ENCODE data around the gene C1GALT1C1L.
"Not testable (repeated sequence)": the region's sequence is repeated elsewhere in the genome, so short reads cannot be mapped to it uniquely, and the experiment has no call there.

Gene C1GALT1C1L

GRCh38 chr2:43692428-43692994, 16.3 kb upstream of the C1GALT1C1L start:
- Mint-ChIP-seq H3K36me3 (peaks cover 3% of the 10 kb centered on the region), H3K27ac (no peak overlapping the region), H3K4me3 (no peak overlapping the region), H3K4me1 (no peaks in the 10 kb centered on the region), H3K9me3 (no peaks in the 10 kb centered on the region), H3K27me3 (peaks cover 3% of the 10 kb centered on the region)

- Mint-ChIP-seq H3K4me1 (peaks cover 13% of the 10 kb centered on the region), H3K27ac (no peak overlapping the region), H3K4me3 (no peak overlapping the region), H3K27me3 (peaks cover 3% of the 10 kb centered on the region), H3K36me3 (peaks cover 3% of the 10 kb centered on the region), H3K9me3 (no peaks in the 10 kb centered on the region)
Measured at GRCh38 chr2:43689999-43690398, 13.8 kb upstream of the C1GALT1C1L start.

- Mint-ChIP-seq H3K36me3 (no peaks in the 10 kb centered on the region), H3K27ac (no peak overlapping the region), H3K27me3 (no peaks in the 10 kb centered on the region), H3K4me3 (no peak overlapping the region), H3K9me3 (no peaks in the 10 kb centered on the region), H3K4me1 (peaks cover 18% of the 10 kb centered on the region)
Measured at GRCh38 chr2:43685357-43685756, 9.1 kb upstream of the C1GALT1C1L start.

- not testable (repeated sequence) for H3K36me3 Mint-ChIP-seq, H3K4me3 Mint-ChIP-seq, H3K9me3 Mint-ChIP-seq, H3K27ac Mint-ChIP-seq, H3K4me1 Mint-ChIP-seq
- peaks cover 12% of the 10 kb centered on the region for H3K27me3 Mint-ChIP-seq
Measured at GRCh38 chr2:43677783-43678182, 1.6 kb upstream of the C1GALT1C1L start.

GRCh38 chr2:43675646-43676321, 445 bp downstream of the C1GALT1C1L start:
- peaks cover 6% of the 10 kb centered on the region for H3K4me1 Mint-ChIP-seq
- H3K9me3 Mint-ChIP-seq: peaks cover 17% of the 10 kb centered on the region
- peaks cover 15% of the 10 kb centered on the region for H3K36me3 Mint-ChIP-seq
- no peak overlapping the region for H3K27ac Mint-ChIP-seq
- peak overlapping the region; percentile 53 for H3K4me3 Mint-ChIP-seq
- peaks cover 17% of the 10 kb centered on the region for H3K27me3 Mint-ChIP-seq

GRCh38 chr2:43657241-43657640, 19.0 kb downstream of the C1GALT1C1L start:
- Mint-ChIP-seq H3K4me1 (no peaks in the 10 kb centered on the region), H3K36me3 (peaks cover 2% of the 10 kb centered on the region), H3K4me3 (no peak overlapping the region), H3K27me3 (no peaks in the 10 kb centered on the region), H3K27ac (no peak overlapping the region), H3K9me3 (peaks cover 6% of the 10 kb centered on the region)

GRCh38 chr2:43653506-43653905, 22.7 kb downstream of the C1GALT1C1L start:
- Mint-ChIP-seq H3K27ac (no peak overlapping the region), H3K4me1 (no peaks in the 10 kb centered on the region), H3K36me3 (peaks cover 2% of the 10 kb centered on the region), H3K27me3 (no peaks in the 10 kb centered on the region), H3K9me3 (peaks cover 6% of the 10 kb centered on the region), H3K4me3 (no peak overlapping the region)

GRCh38 chr2:43648994-43649701, 27.1 kb downstream of the C1GALT1C1L start:
- H3K36me3 Mint-ChIP-seq: no peaks in the 10 kb centered on the region
- no peaks in the 10 kb centered on the region for H3K9me3 Mint-ChIP-seq
- no peaks in the 10 kb centered on the region for H3K4me1 Mint-ChIP-seq
- no peaks in the 10 kb centered on the region for H3K27me3 Mint-ChIP-seq
- H3K27ac Mint-ChIP-seq: no peak overlapping the region
- no peak overlapping the region for H3K4me3 Mint-ChIP-seq

- no peak overlapping the region for H3K4me3 Mint-ChIP-seq
- no peaks in the 10 kb centered on the region for H3K9me3 Mint-ChIP-seq
- no peaks in the 10 kb centered on the region for H3K36me3 Mint-ChIP-seq
- H3K4me1 Mint-ChIP-seq: no peaks in the 10 kb centered on the region
- H3K27ac Mint-ChIP-seq: no peak overlapping the region
- H3K27me3 Mint-ChIP-seq: no peaks in the 10 kb centered on the region
Measured at GRCh38 chr2:43643680-43644079, 32.5 kb downstream of the C1GALT1C1L start.

- H3K9me3 Mint-ChIP-seq: no peaks in the 10 kb centered on the region
- no peak overlapping the region for H3K27ac Mint-ChIP-seq
- no peaks in the 10 kb centered on the region for H3K27me3 Mint-ChIP-seq
- no peak overlapping the region for H3K4me3 Mint-ChIP-seq
- H3K4me1 Mint-ChIP-seq: peaks cover 7% of the 10 kb centered on the region
- H3K36me3 Mint-ChIP-seq: no peaks in the 10 kb centered on the region
Measured at GRCh38 chr2:43642363-43642762, 33.9 kb downstream of the C1GALT1C1L start.

GRCh38 chr2:43637030-43637803, 39.0 kb downstream of the C1GALT1C1L start, which contains the start of gene PLEKHH2:
PLEKHH2 (plus strand) TSS chr2:43637260; CDS start chr2:43644674, 7,414 bp downstream.
- H3K27ac Mint-ChIP-seq: no peak within 1 kb of the TSS
- peaks cover 21% of the 10 kb centered on the region for H3K4me1 Mint-ChIP-seq
- H3K9me3 Mint-ChIP-seq: no peaks in the 10 kb centered on the region
- peaks cover 8% of the 10 kb centered on the region for H3K27me3 Mint-ChIP-seq
- no peaks in the 10 kb centered on the region for H3K36me3 Mint-ChIP-seq
- peak within 1 kb of the TSS; percentile 93 for H3K4me3 Mint-ChIP-seq

GRCh38 chr2:43636621-43637020, 39.6 kb downstream of the C1GALT1C1L start:
- Mint-ChIP-seq H3K9me3 (no peaks in the 10 kb centered on the region), H3K4me3 (peak overlapping the region; percentile 93), H3K36me3 (no peaks in the 10 kb centered on the region), H3K27me3 (peaks cover 8% of the 10 kb centered on the region), H3K27ac (no peak overlapping the region), H3K4me1 (peaks cover 21% of the 10 kb centered on the region)

- not testable (repeated sequence) for H3K36me3 Mint-ChIP-seq, H3K9me3 Mint-ChIP-seq, H3K27ac Mint-ChIP-seq, H3K27me3 Mint-ChIP-seq
- Mint-ChIP-seq H3K4me3 (peak overlapping the region; percentile 75), H3K4me1 (peaks cover 21% of the 10 kb centered on the region)
Measured at GRCh38 chr2:43636153-43636552, 40.1 kb downstream of the C1GALT1C1L start.

- Mint-ChIP-seq H3K4me1 (peaks cover 21% of the 10 kb centered on the region), H3K27ac (no peak overlapping the region), H3K4me3 (no peak overlapping the region), H3K36me3 (no peaks in the 10 kb centered on the region), H3K27me3 (peaks cover 8% of the 10 kb centered on the region), H3K9me3 (no peaks in the 10 kb centered on the region)
Measured at GRCh38 chr2:43634604-43635306, 41.5 kb downstream of the C1GALT1C1L start.

GRCh38 chr2:43631618-43632317, 44.5 kb downstream of the C1GALT1C1L start:
- Mint-ChIP-seq H3K9me3 (no peaks in the 10 kb centered on the region), H3K36me3 (no peaks in the 10 kb centered on the region)

More at GRCh38 chr2:43631618-43632317, 44.5 kb downstream of the C1GALT1C1L start:
- H3K27me3 Mint-ChIP-seq: peaks cover 8% of the 10 kb centered on the region
- no peak overlapping the region for H3K4me3 Mint-ChIP-seq
- peaks cover 13% of the 10 kb centered on the region for H3K4me1 Mint-ChIP-seq
- H3K27ac Mint-ChIP-seq: no peak overlapping the region
